Measurements from ENCODE around the gene AGAP1.

DNA sequence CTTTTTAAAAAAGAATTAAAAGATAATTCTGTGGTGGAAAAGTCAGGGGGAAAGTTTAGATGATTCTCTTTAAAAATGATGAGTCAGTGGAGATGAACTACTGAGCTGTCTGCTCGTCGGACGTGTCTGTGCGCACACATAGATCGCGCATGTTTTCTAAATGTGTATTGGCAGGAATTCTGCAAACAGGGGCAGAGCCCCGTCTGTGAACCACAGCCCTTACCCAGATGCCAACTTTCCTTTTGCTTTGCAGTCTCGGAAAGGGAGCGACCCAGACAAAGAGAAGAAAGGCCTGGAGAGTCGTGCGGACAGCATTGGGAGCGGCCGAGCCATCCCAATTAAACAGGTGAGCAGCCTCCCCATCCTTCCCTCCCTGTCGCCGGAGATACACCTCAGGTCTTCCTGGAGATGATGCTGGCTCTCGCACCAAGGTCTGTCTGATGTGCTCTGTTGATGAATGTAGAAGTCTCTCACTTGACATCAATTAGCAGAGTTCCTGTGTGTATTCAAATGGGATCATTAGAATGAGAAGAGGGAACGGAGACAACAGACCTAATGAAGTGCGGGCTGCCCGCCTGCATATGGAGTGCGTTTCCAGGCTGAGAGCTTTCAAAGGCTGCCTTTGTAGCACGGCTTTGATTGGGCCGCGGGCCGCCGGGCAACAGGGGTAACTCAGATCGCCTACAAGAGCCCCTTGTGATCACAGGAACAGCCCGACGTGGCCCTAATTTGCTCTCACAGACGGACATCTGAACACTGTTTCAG, 313.3 kb downstream of the AGAP1 start:
- TF ChIP-seq CTCF (IDR thresholded peaks at IDR 0.05) = no peak
- TF ChIP-seq POLR2A (IDR thresholded peaks at IDR 0.05) = no peak
- no peak for TF ChIP-seq POLR2AphosphoS5 (IDR thresholded peaks at IDR 0.05; ENCODE audit: insufficient read depth in 1 of 2, low read depth in 1 of 2)

Data from vagina (tissue), 2 donors.